Esophagus squamous epithelium (tissue), 4 donors: Measurements from ENCODE around the gene LTN1.

Source experiments
- POLR2A ChIP-seq, 4 donors: fragments of 450-650 bp; IDR thresholded peaks; one replicate each; pipeline ENCODE4 v1.6.1; 2017; ENCODE audit warnings: antibody characterized with exemption in 4 of 4, mild to moderate bottlenecking in 4 of 4, moderate library complexity in 3 of 4
- TF ChIP-seq, protein P1 (sequence below), 6 experiments: fragments of 450-650 bp in 4 of 6; fragments of 200-600 bp in 2 of 6; sonication (generic) in 2 of 6; IDR thresholded peaks; one replicate each; pipeline ENCODE4 v1.5.1; 2016 to 2019; ENCODE audit warnings: antibody characterized with exemption in 6 of 6, mild to moderate bottlenecking in 4 of 6, moderate library complexity in 4 of 6

DNA sequence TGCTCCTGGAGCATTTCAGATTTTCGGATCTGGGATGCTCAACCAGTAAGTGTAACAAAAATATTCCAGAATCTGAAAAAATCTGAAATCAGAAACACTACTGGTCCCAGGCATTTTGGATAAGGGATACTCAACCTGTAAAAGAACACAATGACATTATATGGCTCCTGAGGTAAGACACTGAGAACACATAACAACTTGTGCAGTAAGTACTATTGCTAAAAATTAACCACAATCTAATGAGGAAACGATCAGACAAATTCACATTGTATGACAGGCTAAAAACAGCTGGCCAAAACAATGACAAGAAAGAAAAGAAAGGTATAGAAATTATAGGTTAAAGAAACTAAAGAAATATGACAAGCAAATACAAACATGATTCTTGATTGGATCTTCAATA lies 54.9 kb downstream of the LTN1 start:
- no peak for TF ChIP-seq POLR2A (IDR thresholded peaks at IDR 0.05)
- TF ChIP-seq, protein P1, sequence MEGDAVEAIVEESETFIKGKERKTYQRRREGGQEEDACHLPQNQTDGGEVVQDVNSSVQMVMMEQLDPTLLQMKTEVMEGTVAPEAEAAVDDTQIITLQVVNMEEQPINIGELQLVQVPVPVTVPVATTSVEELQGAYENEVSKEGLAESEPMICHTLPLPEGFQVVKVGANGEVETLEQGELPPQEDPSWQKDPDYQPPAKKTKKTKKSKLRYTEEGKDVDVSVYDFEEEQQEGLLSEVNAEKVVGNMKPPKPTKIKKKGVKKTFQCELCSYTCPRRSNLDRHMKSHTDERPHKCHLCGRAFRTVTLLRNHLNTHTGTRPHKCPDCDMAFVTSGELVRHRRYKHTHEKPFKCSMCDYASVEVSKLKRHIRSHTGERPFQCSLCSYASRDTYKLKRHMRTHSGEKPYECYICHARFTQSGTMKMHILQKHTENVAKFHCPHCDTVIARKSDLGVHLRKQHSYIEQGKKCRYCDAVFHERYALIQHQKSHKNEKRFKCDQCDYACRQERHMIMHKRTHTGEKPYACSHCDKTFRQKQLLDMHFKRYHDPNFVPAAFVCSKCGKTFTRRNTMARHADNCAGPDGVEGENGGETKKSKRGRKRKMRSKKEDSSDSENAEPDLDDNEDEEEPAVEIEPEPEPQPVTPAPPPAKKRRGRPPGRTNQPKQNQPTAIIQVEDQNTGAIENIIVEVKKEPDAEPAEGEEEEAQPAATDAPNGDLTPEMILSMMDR (IDR thresholded peaks at IDR 0.05) = no peak
